ENCODE data around the gene LRRC71. TPM values are rescaled to one million over a fixed set of nuclear protein-coding genes. Genes with fewer than 3 reads are reported as not detected.

The LRRC71 gene
- total RNA-seq, 1 donor from 2014 or later: not detected

GRCh38 chr1:156927215-156928042 lies 7.0 kb downstream of the LRRC71 start:
- ATAC-seq: peak; percentile 62

GRCh38 chr1:156928043-156928602 lies 7.7 kb downstream of the LRRC71 start:
- ATAC-seq: no peak

GRCh38 chr1:156929596-156930238 lies 9.3 kb downstream of the LRRC71 start:
- ATAC-seq: no peak

- no peak for ATAC-seq
These were observed 10.1 kb downstream of the LRRC71 start for GRCh38 chr1:156930483-156930882.

GRCh38 chr1:156931211-156931952 lies 10.9 kb downstream of the LRRC71 start:
- ATAC-seq: no peak

- no peak for ATAC-seq
These were observed 11.7 kb downstream of the LRRC71 start for GRCh38 chr1:156931974-156932710.

GRCh38 chr1:156933136-156933535 lies 12.7 kb downstream of the LRRC71 start:
- no peak for ATAC-seq

- ATAC-seq: no peak
These were observed 15.2 kb downstream of the LRRC71 start for GRCh38 chr1:156935505-156936128.

- no peak for ATAC-seq
These were observed 15.8 kb downstream of the LRRC71 start for GRCh38 chr1:156936191-156936590.

GRCh38 chr1:156936721-156937220 lies 16.3 kb downstream of the LRRC71 start:
- no peak for ATAC-seq

GRCh38 chr1:156937883-156938282 lies 17.5 kb downstream of the LRRC71 start:
- ATAC-seq: no peak

GRCh38 chr1:156938813-156939212 lies 18.4 kb downstream of the LRRC71 start:
- ATAC-seq: no peak

- ATAC-seq: no peak
These were observed 19.4 kb downstream of the LRRC71 start for GRCh38 chr1:156939786-156940334.

- ATAC-seq: no peak
These were observed 21.2 kb downstream of the LRRC71 start for GRCh38 chr1:156941675-156942074.

- ATAC-seq: no peak
These were observed 21.7 kb downstream of the LRRC71 start for GRCh38 chr1:156942176-156942575.

- no peak for ATAC-seq
These were observed 22.1 kb downstream of the LRRC71 start for GRCh38 chr1:156942576-156942975.

- ATAC-seq: no peak
These were observed 23.3 kb downstream of the LRRC71 start for GRCh38 chr1:156943756-156944155.

GRCh38 chr1:156944268-156944667 lies 23.8 kb downstream of the LRRC71 start:
- no peak for ATAC-seq

GRCh38 chr1:156944848-156945247 lies 24.4 kb downstream of the LRRC71 start:
- no peak for ATAC-seq

- peak; percentile 75 for ATAC-seq
These were observed 25.6 kb downstream of the LRRC71 start for GRCh38 chr1:156945881-156946661.
